ENCODE data around the gene SNTA1. TPM values are rescaled to one million over a fixed set of nuclear protein-coding genes. Genes with fewer than 3 reads are reported as not detected.

SNTA1 gene
- total RNA-seq, 4 donors from 2014 or later, result 24.1 to 51.6 (median 42.3) TPM

DNA sequence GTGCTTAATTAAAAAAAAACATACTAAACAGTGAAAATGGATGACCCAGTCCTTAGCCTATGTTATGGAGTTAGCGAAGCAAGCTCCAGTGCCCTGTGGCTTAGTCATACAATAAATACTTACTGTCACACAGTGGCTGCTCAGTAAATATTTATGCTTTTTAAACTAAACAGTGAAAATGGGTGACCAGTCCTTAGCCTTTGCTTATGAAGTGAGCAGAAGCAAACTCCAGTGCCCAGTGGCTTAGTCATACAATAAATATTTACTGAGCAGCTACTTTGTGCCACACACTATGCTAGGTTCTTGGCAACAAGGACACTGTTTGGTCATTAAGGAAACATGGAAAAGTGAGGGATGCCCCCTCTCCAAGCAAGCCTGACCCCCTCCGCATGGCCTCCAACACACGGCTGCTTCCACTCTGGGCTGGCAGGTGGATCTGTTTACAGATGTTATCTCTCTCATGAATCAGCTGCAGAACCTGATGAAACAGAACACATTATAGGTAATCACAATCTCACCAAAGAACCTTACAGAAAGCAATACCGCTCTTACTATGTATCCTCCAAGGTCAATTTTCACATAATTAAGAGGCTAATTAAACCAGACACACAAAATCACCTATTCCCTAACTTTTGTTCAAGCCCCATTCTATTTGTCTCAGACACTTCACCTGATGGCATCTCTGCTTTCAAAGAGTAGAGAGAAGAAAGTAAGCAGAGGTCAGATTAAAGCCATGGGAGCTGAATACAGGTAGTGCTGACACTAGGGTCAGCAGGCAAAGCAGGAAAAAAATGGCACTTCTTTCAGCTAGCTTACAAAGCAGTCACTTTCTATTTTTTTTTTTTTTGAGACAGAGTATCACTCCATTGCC lies 69.6 kb downstream of the SNTA1 start:
- H3K36me3 ChIP-seq, result peaks cover 40 to 100% (median 80%) of the 10 kb centered on the region in 4 donors
- no peaks in the 10 kb centered on the region for H3K27me3 ChIP-seq
- H3K4me3 ChIP-seq, result no peak overlapping the region
- WGBS, result 89% methylated on average over 4 of the region's 4 CpGs
- DNase-seq (ENCODE audit: extremely low spot score), result no peak
- no peak overlapping the region for H3K27ac ChIP-seq (replicated peaks in 1 of 4)
- no peak for TF ChIP-seq POLR2A (IDR thresholded peaks at IDR 0.05; ENCODE audit: low read depth)
- TF ChIP-seq EP300 (IDR thresholded peaks at IDR 0.05), result no peak
- no peaks in the 10 kb centered on the region for H3K9me3 ChIP-seq
- H3K4me1 ChIP-seq, result no peaks in the 10 kb centered on the region
- intact Hi-C loops (cut with DNase I), result no loop called here

DNA sequence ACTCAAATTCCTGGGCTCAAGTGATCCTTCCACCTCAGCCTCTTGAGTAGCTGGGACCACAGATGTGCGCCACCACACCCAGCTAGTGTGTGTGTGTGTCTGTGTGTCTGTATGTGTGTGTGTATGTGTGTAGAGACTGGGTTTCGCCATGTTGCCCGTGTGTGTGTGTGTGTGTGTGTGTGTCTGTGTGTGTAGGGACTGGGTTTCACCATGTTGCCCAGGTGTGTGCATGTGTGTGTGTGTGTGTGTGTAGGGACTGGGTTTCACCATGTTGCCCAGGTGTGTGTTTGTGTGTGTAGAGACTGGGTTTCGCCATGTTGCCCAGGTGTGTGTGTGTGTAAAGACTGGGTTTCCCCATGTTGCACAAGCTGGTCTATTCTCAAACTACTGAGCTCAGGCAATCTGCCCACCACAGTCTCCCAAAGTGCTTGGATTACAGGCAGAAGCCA lies 70.5 kb downstream of the SNTA1 start:
- no peak overlapping the region for H3K27ac ChIP-seq (replicated peaks in 1 of 4)
- H3K4me1 ChIP-seq, result no peaks in the 10 kb centered on the region
- no peak overlapping the region for H3K4me3 ChIP-seq
- peaks cover 36 to 100% (median 79%) of the 10 kb centered on the region in 4 donors for H3K36me3 ChIP-seq
- no peaks in the 10 kb centered on the region for H3K9me3 ChIP-seq
- no peak for DNase-seq (ENCODE audit: extremely low spot score)
- intact Hi-C loops (cut with DNase I), result no loop called here
- WGBS, result 87% methylated on average over 4 of the region's 4 CpGs
- no peaks in the 10 kb centered on the region for H3K27me3 ChIP-seq
- TF ChIP-seq CTCF (IDR thresholded peaks at IDR 0.05) (no peak), POLR2AphosphoS5 (IDR thresholded peaks at IDR 0.05) (no peak), EP300 (IDR thresholded peaks at IDR 0.05) (no peak), POLR2A (IDR thresholded peaks at IDR 0.05; ENCODE audit: low read depth) (no peak)

GRCh38 chr20:33370291-33370690 lies 73.3 kb downstream of the SNTA1 start:
- no peak for TF ChIP-seq EP300 (IDR thresholded peaks at IDR 0.05)
- TF ChIP-seq POLR2A (IDR thresholded peaks at IDR 0.05; ENCODE audit: low read depth), result no peak
- TF ChIP-seq POLR2AphosphoS5 (IDR thresholded peaks at IDR 0.05), result no peak
- no peak for TF ChIP-seq CTCF (IDR thresholded peaks at IDR 0.05)
- Histone ChIP-seq H3K4me3 (no peak overlapping the region), H3K4me1 (no peaks in the 10 kb centered on the region), H3K27me3 (no peaks in the 10 kb centered on the region), H3K36me3 (peaks cover 49 to 100% (median 87%) of the 10 kb centered on the region in 4 donors), H3K9me3 (no peaks in the 10 kb centered on the region), H3K27ac (replicated peaks in 1 of 4) (no peak overlapping the region)
- 89% methylated on average over 8 of the region's 8 CpGs for WGBS
- no peak for DNase-seq (ENCODE audit: extremely low spot score)
- intact Hi-C loops (cut with DNase I), result no loop called here

DNA sequence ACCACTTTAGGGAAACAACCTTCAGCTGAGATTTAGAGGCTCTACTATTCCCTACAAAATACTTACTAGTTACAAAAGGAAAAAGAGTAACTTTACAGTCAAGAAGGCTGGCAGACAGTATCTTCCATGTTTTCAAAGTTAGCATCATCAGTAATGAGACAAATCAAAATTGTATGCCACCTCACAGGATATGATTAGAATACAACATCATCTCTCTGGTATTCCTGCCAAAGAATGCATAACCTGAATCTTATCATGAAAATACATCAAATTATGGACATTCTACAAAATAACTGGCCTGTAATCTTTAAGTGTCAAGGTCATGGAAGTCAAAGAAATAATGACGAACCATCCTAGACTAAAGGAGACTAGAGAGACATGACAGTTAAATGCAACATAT lies 80.7 kb downstream of the SNTA1 start:
- TF ChIP-seq CTCF (IDR thresholded peaks at IDR 0.05) (no peak), POLR2AphosphoS5 (IDR thresholded peaks at IDR 0.05) (no peak), POLR2A (IDR thresholded peaks at IDR 0.05; ENCODE audit: low read depth) (no peak), EP300 (IDR thresholded peaks at IDR 0.05) (no peak)
- Histone ChIP-seq H3K9me3 (no peaks in the 10 kb centered on the region), H3K4me3 (no peak overlapping the region), H3K36me3 (peaks cover 56 to 100% (median 90%) of the 10 kb centered on the region in 4 donors), H3K27ac (replicated peaks in 1 of 4) (no peak overlapping the region), H3K27me3 (no peaks in the 10 kb centered on the region), H3K4me1 (no peaks in the 10 kb centered on the region)
- intact Hi-C loops (cut with DNase I), result no loop called here
- no peak for DNase-seq (ENCODE audit: extremely low spot score)
- 91% methylated on average over 1 of the region's 1 CpG for WGBS

GRCh38 chr20:33359399-33360261 lies 83.9 kb downstream of the SNTA1 start:
- 82% methylated on average over 8 of the region's 8 CpGs for WGBS
- TF ChIP-seq POLR2A (IDR thresholded peaks at IDR 0.05; ENCODE audit: low read depth), result no peak
- TF ChIP-seq CTCF (IDR thresholded peaks at IDR 0.05), result no peak
- TF ChIP-seq POLR2AphosphoS5 (IDR thresholded peaks at IDR 0.05), result no peak
- no peak for TF ChIP-seq EP300 (IDR thresholded peaks at IDR 0.05)
- no peak for DNase-seq (ENCODE audit: extremely low spot score)
- Histone ChIP-seq H3K4me3 (no peak overlapping the region), H3K9me3 (no peaks in the 10 kb centered on the region), H3K4me1 (no peaks in the 10 kb centered on the region), H3K27ac (replicated peaks in 1 of 4) (no peak overlapping the region), H3K36me3 (peaks cover 33 to 99% (median 81%) of the 10 kb centered on the region in 4 donors), H3K27me3 (no peaks in the 10 kb centered on the region)
- intact Hi-C loops (cut with DNase I), result no loop called here
